ENCODE results near the gene FERMT1. TPM values are rescaled to one million over a fixed set of nuclear protein-coding genes. Genes with fewer than 3 reads are reported as not detected.
A peak's percentile ranks its signal among the peaks of the same experiment; 100 is the strongest.

FERMT1 gene
- total and polyA plus RNA-seq, 2 experiments from 2014 or later: 16.2 to 18.3 TPM

- TF ChIP-seq REST (IDR thresholded peaks at IDR 0.05; ENCODE audit: unreplicated experiment): no peak
- no peak for TF ChIP-seq ETS1 (IDR thresholded peaks at IDR 0.05)
Observed at GRCh38 chr20:6057139-6057538, 65.7 kb downstream of the FERMT1 start (continued).

DNA sequence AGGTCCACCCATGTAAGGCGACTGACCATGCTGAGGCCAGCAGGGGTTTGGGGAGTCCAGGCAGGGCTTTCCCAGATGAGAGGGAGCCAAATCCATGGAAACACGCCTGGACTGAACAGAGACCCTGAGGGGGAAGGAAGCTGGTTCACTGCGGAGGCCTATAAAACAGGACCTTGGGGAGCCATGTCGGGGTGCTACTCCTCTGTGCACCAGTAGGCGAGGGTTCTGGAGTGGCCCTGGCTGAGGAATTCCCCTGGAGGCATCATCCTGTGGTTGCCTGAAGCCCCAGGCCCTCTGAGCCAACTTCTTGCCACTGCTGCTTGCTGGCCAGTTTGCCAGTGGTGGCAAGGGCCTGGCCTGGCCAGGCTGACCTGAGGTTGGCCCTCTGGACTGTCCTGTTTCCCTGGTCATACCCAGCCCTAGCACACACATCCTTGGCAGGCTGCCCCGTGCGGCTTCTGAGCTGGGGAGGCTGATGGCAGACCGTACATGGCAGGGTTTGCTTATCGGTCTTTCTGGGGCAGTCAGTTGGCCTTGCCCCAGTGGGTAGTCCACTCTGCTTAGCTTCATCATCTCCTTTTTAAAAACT is 66.8 kb downstream of the FERMT1 start:
- Histone ChIP-seq H2AFZ (no peak overlapping the region), H3K79me2 (replicated peaks; ENCODE audit: insufficient read depth) (no peaks in the 10 kb centered on the region), H3K27ac (ENCODE audit: low read depth) (no peak overlapping the region), H4K20me1 (replicated peaks; ENCODE audit: insufficient read depth) (no peaks in the 10 kb centered on the region), H3K27me3 (ENCODE audit: insufficient read depth) (peaks cover 40% of the 10 kb centered on the region), H3K4me2 (no peak overlapping the region), H3F3A (replicated peaks; ENCODE audit: low read depth) (0 out of 2 replicates have a peak, but pooled peaks cover 4% of the 10 kb centered on the region), H3K9me2 (ENCODE audit: insufficient read depth) (no peaks in the 10 kb centered on the region), H3K4me1 (ENCODE audit: insufficient read depth) (peaks cover 18% of the 10 kb centered on the region), H3K36me3 (ENCODE audit: insufficient read depth) (no peaks in the 10 kb centered on the region), H3K4me3 (no peak overlapping the region)
- H3K27me3 Mint-ChIP-seq (ENCODE audit: insufficient read depth, low read depth, poor library complexity): peaks cover 34% of the 10 kb centered on the region
- no peaks in the 10 kb centered on the region; the same call in 2 of the 3 replicates for H3K36me3 Mint-ChIP-seq (ENCODE audit: low read depth)
- ATAC-seq (no peak), DNase-seq (ENCODE audit: low spot score) (peak; percentile 46)
- peaks cover 18% of the 10 kb centered on the region for H3K4me1 Mint-ChIP-seq
- no peak overlapping the region for H3K27ac Mint-ChIP-seq
- H3K4me3 Mint-ChIP-seq: no peak overlapping the region
- H3K9me3 Mint-ChIP-seq: no peaks in the 10 kb centered on the region
- TF ChIP-seq ZNF331 (CRISPR knock-in tag; IDR thresholded peaks at IDR 0.05; ENCODE audit: low read depth) (no peak), EZH2phosphoT487 (IDR thresholded peaks at IDR 0.05; ENCODE audit: unreplicated experiment) (no peak), STAT1 (IDR thresholded peaks at IDR 0.05; ENCODE audit: unreplicated experiment) (no peak), ZNF114 (CRISPR knock-in tag; IDR thresholded peaks at IDR 0.05) (no peak), CREB1 (CRISPR knock-in tag; IDR thresholded peaks at IDR 0.05; ENCODE audit: low read depth) (no peak), ETS1 (IDR thresholded peaks at IDR 0.05) (no peak), NANOG (IDR thresholded peaks at IDR 0.05; ENCODE audit: borderline replicate concordance) (no peak), EZH2 (IDR thresholded peaks at IDR 0.05; ENCODE audit: low read depth, unreplicated experiment) (no peak), REST (IDR thresholded peaks at IDR 0.05; ENCODE audit: unreplicated experiment) (no peak), POLR2AphosphoS5 (IDR thresholded peaks at IDR 0.05; ENCODE audit: low read depth) (no peak), JUNB (IDR thresholded peaks at IDR 0.05; ENCODE audit: unreplicated experiment) (no peak)
- TF ChIP-seq, protein P1, sequence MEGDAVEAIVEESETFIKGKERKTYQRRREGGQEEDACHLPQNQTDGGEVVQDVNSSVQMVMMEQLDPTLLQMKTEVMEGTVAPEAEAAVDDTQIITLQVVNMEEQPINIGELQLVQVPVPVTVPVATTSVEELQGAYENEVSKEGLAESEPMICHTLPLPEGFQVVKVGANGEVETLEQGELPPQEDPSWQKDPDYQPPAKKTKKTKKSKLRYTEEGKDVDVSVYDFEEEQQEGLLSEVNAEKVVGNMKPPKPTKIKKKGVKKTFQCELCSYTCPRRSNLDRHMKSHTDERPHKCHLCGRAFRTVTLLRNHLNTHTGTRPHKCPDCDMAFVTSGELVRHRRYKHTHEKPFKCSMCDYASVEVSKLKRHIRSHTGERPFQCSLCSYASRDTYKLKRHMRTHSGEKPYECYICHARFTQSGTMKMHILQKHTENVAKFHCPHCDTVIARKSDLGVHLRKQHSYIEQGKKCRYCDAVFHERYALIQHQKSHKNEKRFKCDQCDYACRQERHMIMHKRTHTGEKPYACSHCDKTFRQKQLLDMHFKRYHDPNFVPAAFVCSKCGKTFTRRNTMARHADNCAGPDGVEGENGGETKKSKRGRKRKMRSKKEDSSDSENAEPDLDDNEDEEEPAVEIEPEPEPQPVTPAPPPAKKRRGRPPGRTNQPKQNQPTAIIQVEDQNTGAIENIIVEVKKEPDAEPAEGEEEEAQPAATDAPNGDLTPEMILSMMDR (conservative IDR thresholded peaks at IDR 0.05; ENCODE audit: low read depth in 2 of 2): no peak

Data from GM23338 (cell line).